ENCODE measurements around the gene CLIP3.
"Not testable (repeated sequence)": the region's sequence is repeated elsewhere in the genome, so short reads cannot be mapped to it uniquely, and the experiment has no call there.

CLIP3 gene

GRCh38 chr19:36008336-36008978, 24.2 kb downstream of the CLIP3 start, which contains the start of gene SYNE4:
SYNE4 (minus strand) TSS chr19:36008813; CDS start chr19:36008681, 132 bp downstream.
- DNase-seq (ENCODE audit: low read depth), result no peak

- no peak for DNase-seq (ENCODE audit: low read depth)
These were observed 25.7 kb downstream of the CLIP3 start for GRCh38 chr19:36006955-36007354.

- DNase-seq (ENCODE audit: low read depth), result no peak
These were observed 29.4 kb downstream of the CLIP3 start for GRCh38 chr19:36003284-36003683.

DNA sequence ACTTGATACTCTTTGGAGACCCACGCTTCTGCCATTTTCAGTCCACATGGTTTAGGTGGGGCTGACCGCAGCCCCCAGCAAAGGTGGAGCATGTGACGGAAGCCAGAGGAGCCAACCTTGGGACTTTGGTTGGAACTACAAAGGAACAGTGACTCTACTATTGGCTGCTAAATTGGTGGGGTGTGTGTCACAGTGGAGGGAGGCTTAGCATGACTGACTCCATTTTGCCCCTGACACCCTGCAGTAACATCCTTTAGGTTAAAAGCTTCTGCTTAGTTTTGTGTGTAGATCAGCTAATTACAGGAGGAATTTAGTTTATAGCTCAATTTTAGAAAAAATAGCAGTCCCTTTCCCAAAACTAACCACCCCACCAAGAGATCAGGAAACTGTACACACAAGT, 31.1 kb downstream of the CLIP3 start:
- no peak for DNase-seq (ENCODE audit: low read depth)

- DNase-seq (ENCODE audit: low read depth), result no peak
These were observed 35.9 kb downstream of the CLIP3 start for GRCh38 chr19:35996777-35997176.

DNA sequence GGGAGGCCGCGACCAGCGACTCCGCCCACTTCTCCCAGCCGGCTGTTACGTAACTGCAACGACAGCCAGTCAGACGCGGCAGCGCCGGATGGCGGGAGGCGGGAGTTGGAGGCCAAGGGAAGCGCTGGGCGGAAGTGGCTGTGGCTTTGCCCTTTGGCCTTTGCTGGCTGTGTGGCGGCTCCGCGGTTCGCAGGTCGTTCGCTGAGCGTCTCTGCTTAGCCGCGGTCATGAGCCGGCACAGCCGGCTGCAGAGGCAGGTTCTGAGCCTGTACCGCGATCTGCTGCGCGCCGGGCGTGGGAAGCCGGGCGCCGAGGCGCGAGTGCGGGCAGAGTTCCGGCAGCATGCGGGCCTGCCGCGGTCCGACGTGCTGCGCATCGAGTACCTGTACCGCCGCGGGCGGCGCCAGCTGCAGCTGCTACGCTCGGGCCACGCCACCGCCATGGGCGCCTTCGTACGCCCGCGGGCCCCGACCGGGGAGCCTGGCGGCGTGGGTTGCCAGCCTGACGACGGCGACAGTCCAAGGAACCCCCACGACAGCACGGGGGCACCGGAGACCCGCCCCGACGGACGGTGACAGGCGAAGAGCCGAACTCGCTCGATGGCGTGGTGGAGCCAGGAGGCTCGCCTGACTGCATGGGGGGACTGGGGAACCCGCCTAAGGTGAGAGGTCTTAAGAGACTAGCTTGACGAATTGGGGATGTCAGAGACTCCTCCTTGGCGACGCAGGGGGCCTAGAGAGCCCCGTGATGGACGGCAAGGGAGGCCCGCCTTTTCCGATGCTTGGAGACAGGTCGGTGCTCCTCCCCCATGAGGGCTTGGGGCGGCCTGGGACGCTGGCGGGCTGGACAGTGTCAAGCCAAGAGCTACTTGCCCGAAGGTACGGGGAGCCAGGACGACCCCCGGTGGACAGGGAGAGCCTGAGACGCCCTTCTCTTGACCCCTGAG, 37.4 kb downstream of the CLIP3 start, which contains the start of gene SDHAF1:
Gene SDHAF1 (plus strand): TSS at position 141 of the 946 bp plus-strand sequence. CDS start 87 bp downstream, at position 228.
- peak; percentile 85 for DNase-seq (ENCODE audit: low read depth)

- DNase-seq (ENCODE audit: low read depth), result no peak
These were observed 38.6 kb downstream of the CLIP3 start for GRCh38 chr19:35993923-35994598.

- no peak for DNase-seq (ENCODE audit: low read depth)
These were observed 39.5 kb downstream of the CLIP3 start for GRCh38 chr19:35992907-35993765.

GRCh38 chr19:35991731-35992450, 40.8 kb downstream of the CLIP3 start:
- no peak for DNase-seq (ENCODE audit: low read depth)

DNA sequence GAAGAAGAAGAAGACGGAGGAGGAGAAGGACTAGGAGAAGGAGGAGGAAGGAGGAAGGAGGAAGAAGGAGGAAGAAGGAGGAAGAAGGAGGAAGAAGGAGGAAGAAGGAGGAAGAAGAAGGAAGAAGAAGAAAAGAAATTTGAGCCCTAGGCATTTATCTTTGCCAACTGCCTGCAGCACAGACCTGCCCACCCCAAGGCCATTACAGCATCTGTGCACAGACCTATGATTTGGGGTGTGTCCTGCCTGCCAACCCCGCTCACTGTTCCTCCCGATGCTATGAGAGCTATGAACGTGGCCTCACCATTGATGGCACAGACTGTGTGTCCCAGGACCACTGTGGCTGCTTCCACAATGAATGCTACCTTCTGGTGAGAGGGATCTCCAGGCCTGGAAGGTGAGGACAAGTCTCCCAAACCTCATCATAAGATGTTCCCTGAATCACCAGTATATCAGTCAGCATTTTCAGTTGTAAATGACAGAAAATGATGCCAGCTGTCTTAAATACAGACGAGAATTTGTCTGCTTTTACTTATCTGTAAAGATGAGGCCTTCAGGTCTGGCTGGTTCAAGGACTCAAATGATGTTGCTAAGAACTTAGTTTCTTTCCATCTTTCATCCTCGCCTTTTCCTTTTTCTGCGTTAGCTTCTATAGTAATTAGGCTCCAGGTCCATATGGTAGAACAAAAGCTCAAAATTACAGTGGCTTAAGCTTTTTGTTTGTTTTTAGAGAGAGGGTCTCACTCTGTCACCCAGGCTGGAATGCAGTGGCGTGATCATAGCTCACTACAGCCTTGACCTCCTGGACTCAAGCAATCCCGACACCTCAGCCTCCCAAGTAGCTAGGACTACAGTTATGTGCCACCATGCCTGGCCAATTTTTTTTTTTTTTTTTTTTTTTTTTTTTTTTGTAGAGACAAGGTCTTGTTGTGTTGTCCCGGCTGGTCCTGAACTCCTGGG, 41.6 kb downstream of the CLIP3 start:
- DNase-seq (ENCODE audit: low read depth), result no peak

- no peak for DNase-seq (ENCODE audit: low read depth)
These were observed 42.5 kb downstream of the CLIP3 start for GRCh38 chr19:35990156-35990555.

GRCh38 chr19:35988824-35989223, 43.8 kb downstream of the CLIP3 start:
- DNase-seq (ENCODE audit: low read depth), result no peak

DNA sequence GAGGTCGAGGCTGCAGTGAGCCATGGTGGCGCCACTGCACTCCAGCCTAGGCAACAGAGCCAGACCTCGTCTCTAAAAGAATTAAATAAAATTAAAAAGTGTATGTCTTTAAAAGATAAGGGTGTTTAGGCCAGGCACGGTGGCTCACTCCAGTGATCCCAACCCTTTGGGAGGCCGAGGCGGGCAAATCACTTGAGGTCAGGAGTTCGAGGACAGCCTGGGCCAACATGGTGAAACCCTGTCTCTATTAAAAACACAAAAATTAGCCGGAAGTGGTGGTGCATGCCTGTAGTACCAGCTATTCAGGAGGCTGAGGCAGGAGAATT, 45.1 kb downstream of the CLIP3 start:
- DNase-seq (ENCODE audit: low read depth), result no peak

DNA sequence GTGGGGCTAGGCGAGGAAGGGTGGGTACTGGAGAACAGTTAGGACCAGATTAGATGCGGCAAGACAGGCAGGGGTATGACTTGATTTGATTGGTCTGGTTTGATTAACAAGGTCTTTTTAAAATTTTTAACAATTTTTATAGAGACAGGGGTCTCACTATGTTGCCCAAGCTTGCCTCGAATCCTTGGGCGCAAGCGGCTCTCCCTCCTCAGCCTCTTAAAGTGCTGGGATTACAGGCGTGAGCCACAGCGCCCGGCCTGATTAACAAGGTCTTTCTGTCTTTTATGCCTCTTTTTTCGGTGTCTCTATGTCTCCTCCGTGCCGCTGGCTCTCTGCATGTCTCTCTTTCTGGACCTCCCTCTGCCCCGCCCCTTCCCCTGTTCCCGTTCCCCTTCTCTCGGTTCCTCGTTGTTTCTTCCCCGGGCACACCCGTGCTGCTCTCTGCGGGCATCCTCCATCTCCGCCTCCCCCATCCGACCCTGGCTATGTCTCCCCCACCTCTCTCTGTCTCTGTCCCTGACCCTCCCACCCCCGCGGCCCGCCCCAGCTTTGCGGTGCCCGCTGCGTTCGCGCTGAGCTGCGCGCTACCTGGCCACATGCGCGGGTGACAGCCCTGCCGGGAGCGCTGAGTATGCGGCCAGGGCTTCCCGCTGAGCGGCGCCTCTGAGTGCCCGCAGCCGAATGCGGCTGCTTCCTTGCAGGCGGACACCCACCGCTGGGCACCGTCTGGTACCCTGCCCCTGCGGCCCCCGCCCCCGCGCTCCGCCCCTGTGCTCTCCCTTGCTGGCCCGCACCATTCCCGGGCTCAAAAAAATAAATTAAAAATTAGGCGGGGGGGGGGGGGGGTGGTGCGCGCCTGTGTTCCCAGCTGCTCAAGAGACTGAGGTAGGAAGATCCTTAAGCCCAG, 45.8 kb downstream of the CLIP3 start:
- DNase-seq (ENCODE audit: low read depth), result no peak

DNA sequence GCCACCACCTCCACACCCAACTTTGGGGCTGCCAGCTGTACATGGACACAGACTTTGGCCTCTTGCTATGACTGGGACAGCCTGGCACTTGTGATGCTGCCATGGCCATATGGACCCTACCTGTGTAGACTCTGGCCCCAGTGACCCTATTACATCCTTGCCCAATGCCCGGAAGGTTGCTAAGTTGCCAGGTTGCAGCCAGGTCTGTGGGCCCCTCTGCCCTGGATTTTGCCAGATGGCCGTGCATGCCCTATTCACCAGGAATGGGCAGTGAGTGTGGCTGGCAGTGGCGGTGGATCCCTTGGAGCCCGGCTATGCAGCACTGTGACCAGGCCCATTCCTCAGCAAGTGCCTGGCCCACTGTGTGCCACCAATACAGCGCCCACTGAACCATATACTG, 46.6 kb downstream of the CLIP3 start:
- no peak for DNase-seq (ENCODE audit: low read depth)

- no peak for DNase-seq (ENCODE audit: low read depth)
These were observed 49.5 kb downstream of the CLIP3 start for GRCh38 chr19:35983177-35983576.

DNA sequence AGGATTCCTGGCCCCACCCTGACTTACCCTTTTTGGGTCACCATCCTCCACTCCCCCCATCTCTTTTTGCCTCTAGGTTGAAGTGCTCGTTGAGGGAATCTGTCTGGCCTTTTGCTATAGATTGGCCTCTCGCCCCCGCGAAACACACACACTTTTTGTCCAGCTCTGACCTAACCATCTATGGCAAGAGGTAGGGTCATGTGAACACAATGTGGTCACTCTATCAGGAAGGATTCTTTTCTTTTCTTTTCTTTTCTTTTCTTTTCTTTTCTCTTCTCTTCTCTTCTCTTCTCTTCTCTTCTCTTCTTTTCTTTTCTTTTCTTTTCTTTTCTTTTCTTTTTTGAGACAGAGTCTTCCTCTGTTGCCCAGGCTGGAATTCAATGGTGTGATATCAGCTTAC, 51.7 kb downstream of the CLIP3 start:
- DNase-seq (ENCODE audit: low read depth), result not testable (repeated sequence)

- no peak for DNase-seq (ENCODE audit: low read depth)
These were observed 53.8 kb downstream of the CLIP3 start for GRCh38 chr19:35978832-35979365.

DNA sequence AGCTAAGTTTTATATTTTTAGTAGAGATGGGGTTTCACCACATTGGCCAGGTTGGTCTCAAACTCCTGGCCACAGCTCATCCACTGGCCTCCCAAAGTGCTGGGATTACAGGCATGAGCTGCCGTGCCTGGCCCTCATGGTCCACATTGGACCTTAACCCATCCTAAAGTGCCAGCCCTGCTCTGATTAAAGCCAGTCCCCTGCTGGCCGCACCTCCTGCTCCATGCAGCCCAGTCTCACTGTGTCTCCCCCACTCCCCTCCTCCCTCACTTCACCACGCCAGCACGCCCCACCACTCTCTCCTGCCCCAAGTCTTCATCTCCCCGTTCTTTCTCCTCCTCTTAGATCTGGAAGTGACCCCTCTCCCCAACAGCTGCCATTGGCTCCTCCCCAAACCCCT, 54.4 kb downstream of the CLIP3 start:
- DNase-seq (ENCODE audit: low read depth), result no peak

All from stimulated activated CD8-positive, alpha-beta memory T cell treated with anti-CD3 and anti-CD28 coated beads, Interleukin-15, amount 100 ng/mL, for 1 hour (primary cell).